Body of pancreas (tissue), 4 donors: Measurements from ENCODE around the gene RANBP17. TPM values are rescaled to one million over a fixed set of nuclear protein-coding genes. Genes with fewer than 3 reads are reported as not detected.

Experiments used
- ATAC-seq: fragments of 150-250 bp; one replicate; pipeline ENCODE4 v1.9.1; 2016
- DNase-seq, 4 donors: peaks; one replicate each; pipeline ENCODE4 v3.0.0-alpha.2; 2019
- H3K27ac ChIP-seq, 4 donors: fragments of 200-600 bp; sonication (generic); 1 replicate in 3 of 4; 2 replicates in 1 of 4; pipeline versions ENCODE4 v1.5.1 to v1.6.1; 2016 to 2019; ENCODE audit warnings: mild to moderate bottlenecking in 1 of 4, mixed read lengths in 1 of 4, moderate library complexity in 1 of 4
- H3K27me3 ChIP-seq, 2 donors: fragments of 200-600 bp; sonication (generic); one replicate each; pipeline ENCODE4 v1.6.0; 2016; ENCODE audit warnings: mild to moderate bottlenecking in 1 of 2
- H3K36me3 ChIP-seq, 2 donors: fragments of 200-600 bp; sonication (generic); replicated peaks in 1 of 2; 2 replicates each; pipeline ENCODE4 v1.5.1; 2016; ENCODE audit warnings: low read depth in 2 of 2; ENCODE audit not compliant: insufficient read depth in 1 of 2
- H3K4me1 ChIP-seq: fragments of 200-600 bp; sonication (generic); one replicate; pipeline ENCODE4 v1.6.0; 2016
- H3K4me3 ChIP-seq, 2 donors: fragments of 200-600 bp; sonication (generic); 1 replicate in 1 of 2; 2 replicates in 1 of 2; pipeline ENCODE4 v1.5.1; 2016 to 2019
- H3K9me3 ChIP-seq, 3 donors: fragments of 200-600 bp; sonication (generic); 1 replicate in 2 of 3; 2 replicates in 1 of 3; pipeline ENCODE4 v1.5.1; 2016
- POLR2A ChIP-seq, 3 donors: fragments of 450-650 bp; IDR thresholded peaks; one replicate each; pipeline ENCODE4 v1.6.1; 2016; ENCODE audit warnings: antibody characterized with exemption in 3 of 3, mild to moderate bottlenecking in 2 of 3
- WGBS, 2 donors: methylation state at CpG; one replicate each; pipeline ENCODE4 v1.1.5; 2017; 5-methylcytosine and 5-hydroxymethylcytosine counted together
- intact Hi-C: fragments of 100-400 bp; cut with DNase I; formaldehyde crosslinking; loops from one replicate; pipeline ENCODE4 v1.15.1; 2023
- total RNA-seq, 2 donors: library from RNA; depleted of rRNA; stranded (reverse); fragments of >200 nt; gene quantifications; one replicate each; pipeline ENCODE4 v1.1.0, GENCODE V29; 2016
- TF ChIP-seq, protein P1 (sequence below), 7 experiments: fragments of 450-650 bp in 4 of 7; fragments of 200-600 bp in 3 of 7; sonication (generic) in 3 of 7; IDR thresholded peaks; one replicate each; pipeline ENCODE4 v1.5.1; 2016 to 2019; ENCODE audit warnings: antibody characterized with exemption in 7 of 7

RANBP17 gene
- 1 to 10 TPM; 6.6 to 9.1 TPM for total RNA-seq

- peak; percentile 64 to 75 (median 66) for DNase-seq
- H3K4me3 ChIP-seq: peak within 1 kb of the TSS; percentile 35 to 87
- H3K27me3 ChIP-seq: no peaks in the 10 kb centered on the region
- H3K27ac ChIP-seq: peak within 1 kb of the TSS in 2 of 4 donors; percentile 47 to 66
- TF ChIP-seq, protein P1, sequence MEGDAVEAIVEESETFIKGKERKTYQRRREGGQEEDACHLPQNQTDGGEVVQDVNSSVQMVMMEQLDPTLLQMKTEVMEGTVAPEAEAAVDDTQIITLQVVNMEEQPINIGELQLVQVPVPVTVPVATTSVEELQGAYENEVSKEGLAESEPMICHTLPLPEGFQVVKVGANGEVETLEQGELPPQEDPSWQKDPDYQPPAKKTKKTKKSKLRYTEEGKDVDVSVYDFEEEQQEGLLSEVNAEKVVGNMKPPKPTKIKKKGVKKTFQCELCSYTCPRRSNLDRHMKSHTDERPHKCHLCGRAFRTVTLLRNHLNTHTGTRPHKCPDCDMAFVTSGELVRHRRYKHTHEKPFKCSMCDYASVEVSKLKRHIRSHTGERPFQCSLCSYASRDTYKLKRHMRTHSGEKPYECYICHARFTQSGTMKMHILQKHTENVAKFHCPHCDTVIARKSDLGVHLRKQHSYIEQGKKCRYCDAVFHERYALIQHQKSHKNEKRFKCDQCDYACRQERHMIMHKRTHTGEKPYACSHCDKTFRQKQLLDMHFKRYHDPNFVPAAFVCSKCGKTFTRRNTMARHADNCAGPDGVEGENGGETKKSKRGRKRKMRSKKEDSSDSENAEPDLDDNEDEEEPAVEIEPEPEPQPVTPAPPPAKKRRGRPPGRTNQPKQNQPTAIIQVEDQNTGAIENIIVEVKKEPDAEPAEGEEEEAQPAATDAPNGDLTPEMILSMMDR (IDR thresholded peaks at IDR 0.05): peak in 2 of 7 experiments; percentile 3 to 13
- TF ChIP-seq POLR2A (IDR thresholded peaks at IDR 0.05): peak; percentile 16 to 40 (median 39)
- peaks cover 0 to 11% (median 0%) of the 10 kb centered on the region in 3 donors for H3K9me3 ChIP-seq
- peak; percentile 63 for ATAC-seq
- 1 to 7% methylated on average over 3 to 57 of the region's 102 CpGs for WGBS, 2 donors
- H3K36me3 ChIP-seq: no peaks in the 10 kb centered on the region
- intact Hi-C loops: no loop called here
- peaks cover 9% of the 10 kb centered on the region for H3K4me1 ChIP-seq
Observed at GRCh38 chr5:170861917-170862766, at the start of gene RANBP17. Gene RANBP17, plus strand, starts transcription at chr5:170862018.

- TF ChIP-seq, protein P1 (IDR thresholded peaks at IDR 0.05): no peak
- no peak for TF ChIP-seq POLR2A (IDR thresholded peaks at IDR 0.05)
- no peak overlapping the region for H3K27ac ChIP-seq
- intact Hi-C loops: no loop called here
- H3K27me3 ChIP-seq: no peaks in the 10 kb centered on the region
- H3K9me3 ChIP-seq: no peaks in the 10 kb centered on the region
- H3K4me3 ChIP-seq: no peak overlapping the region
- DNase-seq: no peak
- H3K36me3 ChIP-seq: no peaks in the 10 kb centered on the region
- H3K4me1 ChIP-seq: no peaks in the 10 kb centered on the region
- ATAC-seq: no peak
- 92 to 93% methylated on average over 5 of the region's 5 CpGs for WGBS, 2 donors
Observed at GRCh38 chr5:170813231-170813630, 48.6 kb upstream of the RANBP17 start.

DNA sequence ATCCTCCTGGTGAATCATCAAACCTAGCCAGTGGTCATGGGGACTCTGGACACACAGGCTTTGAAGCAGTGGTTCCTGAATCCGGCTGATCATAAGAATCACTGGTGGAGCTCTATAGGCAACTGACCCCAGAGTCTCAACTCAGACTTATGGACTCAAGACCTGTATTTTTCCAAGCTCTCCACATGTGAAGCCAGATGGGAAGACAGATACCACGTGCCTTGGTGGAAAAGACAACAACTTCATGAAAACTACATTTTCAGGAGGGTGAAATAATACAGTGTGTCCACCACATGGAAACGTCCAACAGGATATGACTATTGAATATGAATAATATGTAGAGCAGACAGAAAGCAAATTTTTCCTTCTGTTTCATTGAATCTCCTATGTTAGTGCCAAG is 44.6 kb upstream of the RANBP17 start:
- TF ChIP-seq POLR2A (IDR thresholded peaks at IDR 0.05): no peak
- TF ChIP-seq, protein P1 (IDR thresholded peaks at IDR 0.05): no peak
- peaks cover 0 to 4% (median 0%) of the 10 kb centered on the region in 3 donors for H3K9me3 ChIP-seq
- no peaks in the 10 kb centered on the region for H3K36me3 ChIP-seq
- WGBS, 2 donors: 78 to 81% methylated on average over 3 of the region's 3 CpGs
- intact Hi-C loops: no loop called here
- DNase-seq (no peak), ATAC-seq (no peak)
- H3K27me3 ChIP-seq: no peaks in the 10 kb centered on the region
- no peaks in the 10 kb centered on the region for H3K4me1 ChIP-seq
- no peak overlapping the region for H3K27ac ChIP-seq
- H3K4me3 ChIP-seq: no peak overlapping the region

- no peak for DNase-seq
- intact Hi-C loops: no loop called here
- Histone ChIP-seq H3K36me3 (no peaks in the 10 kb centered on the region), H3K4me1 (no peaks in the 10 kb centered on the region), H3K9me3 (peaks cover 0 to 4% (median 0%) of the 10 kb centered on the region in 3 donors), H3K4me3 (no peak overlapping the region), H3K27ac (no peak overlapping the region), H3K27me3 (no peaks in the 10 kb centered on the region)
- WGBS, 2 donors: 76 to 90% methylated on average over 1 of the region's 1 CpG
- TF ChIP-seq, protein P1 (IDR thresholded peaks at IDR 0.05): no peak
- no peak for TF ChIP-seq POLR2A (IDR thresholded peaks at IDR 0.05)
- ATAC-seq: no peak
Observed at GRCh38 chr5:170818232-170818631, 43.6 kb upstream of the RANBP17 start.
